H9 (cell line): ENCODE measurements around the gene KCNIP4. TPM values are rescaled to one million over a fixed set of nuclear protein-coding genes. Genes with fewer than 3 reads are reported as not detected.

Source experiments
- DNase-seq: peaks from one replicate; pipeline ENCODE4 v3.0.0-alpha.2; 2017
- H2AFZ ChIP-seq: one replicate; pipeline ENCODE4 v1.6.1; 2013; ENCODE audit warnings: mild to moderate bottlenecking, low read length, control low read depth, moderate library complexity
- H2AK5ac ChIP-seq: 2 replicates; pipeline ENCODE4 v1.6.1; 2013; ENCODE audit warnings: low read length, control low read depth, mixed read lengths; ENCODE audit not compliant: insufficient read length
- H2BK120ac ChIP-seq: one replicate; pipeline ENCODE4 v1.6.1; 2013; ENCODE audit warnings: low read depth, mild to moderate bottlenecking, low read length, control low read depth, inconsistent platforms; ENCODE audit not compliant: poor library complexity, severe bottlenecking
- H2BK12ac ChIP-seq: 2 replicates; pipeline ENCODE4 v1.6.1; 2013; ENCODE audit warnings: low read length, control low read depth, mixed read lengths, low read depth; ENCODE audit not compliant: insufficient read length
- H2BK15ac ChIP-seq: 2 replicates; pipeline ENCODE4 v1.6.1; 2013; ENCODE audit warnings: low read depth, low read length, control low read depth
- H2BK20ac ChIP-seq: one replicate; pipeline ENCODE4 v1.6.1; 2013; ENCODE audit warnings: low read depth, mild to moderate bottlenecking, low read length, control low read depth, inconsistent platforms; ENCODE audit not compliant: poor library complexity, severe bottlenecking
- H2BK5ac ChIP-seq: 2 replicates; pipeline ENCODE4 v1.6.1; 2013; ENCODE audit warnings: low read length, control low read depth, mixed read lengths; ENCODE audit not compliant: insufficient read length
- H3K14ac ChIP-seq: 2 replicates; pipeline ENCODE4 v1.6.1; 2013; ENCODE audit warnings: low read length, control low read depth; ENCODE audit not compliant: insufficient read depth
- H3K18ac ChIP-seq: 2 replicates; pipeline ENCODE4 v1.6.1; 2013; ENCODE audit warnings: low read depth, mild to moderate bottlenecking, mixed read lengths, low read length, control low read depth; ENCODE audit not compliant: insufficient read length
- H3K23ac ChIP-seq: 2 replicates; pipeline ENCODE4 v1.6.1; 2013; ENCODE audit warnings: low read length, control low read depth, mixed read lengths, low read depth; ENCODE audit not compliant: insufficient read length
- H3K23me2 ChIP-seq: 2 replicates; pipeline ENCODE4 v1.6.1; 2013; ENCODE audit warnings: low read depth, mild to moderate bottlenecking, mixed read lengths, low read length, control low read depth; ENCODE audit not compliant: insufficient read length, poor library complexity, severe bottlenecking
- H3K27ac ChIP-seq: 2 replicates; pipeline ENCODE4 v1.5.1; 2013; ENCODE audit warnings: low read length, control low read depth, mixed read lengths, low read depth; ENCODE audit not compliant: insufficient read length
- H3K27me3 ChIP-seq: 2 replicates; pipeline ENCODE4 v1.6.1; 2013; ENCODE audit warnings: low read length, control low read depth, inconsistent platforms; ENCODE audit not compliant: insufficient read depth
- H3K4ac ChIP-seq: 2 replicates; pipeline ENCODE4 v1.6.1; 2013; ENCODE audit warnings: low read depth, mild to moderate bottlenecking, control low read depth, inconsistent platforms, low read length, moderate library complexity
- H3K4me1 ChIP-seq: 2 replicates; pipeline ENCODE4 v1.6.1; 2013; ENCODE audit warnings: low read length, control low read depth, inconsistent platforms; ENCODE audit not compliant: insufficient read depth
- H3K4me2 ChIP-seq: 2 replicates; pipeline ENCODE4 v1.6.1; 2013; ENCODE audit warnings: low read length, control low read depth, mixed read lengths; ENCODE audit not compliant: insufficient read length, insufficient read depth
- H3K56ac ChIP-seq: 2 replicates; pipeline ENCODE4 v1.6.1; 2013; ENCODE audit warnings: low read depth, mild to moderate bottlenecking, mixed read lengths, low read length, control low read depth; ENCODE audit not compliant: insufficient read length
- H3K79me1 ChIP-seq: 2 replicates; pipeline ENCODE4 v1.6.1; 2013; ENCODE audit warnings: low read depth, mild to moderate bottlenecking, moderate library complexity, low read length, control low read depth, inconsistent platforms; ENCODE audit not compliant: insufficient read depth, poor library complexity, severe bottlenecking
- H3K79me2 ChIP-seq: 2 replicates; pipeline ENCODE4 v1.6.1; 2013; ENCODE audit warnings: low read length, control low read depth, inconsistent platforms; ENCODE audit not compliant: insufficient read depth
- H3K9ac ChIP-seq: 2 replicates; pipeline ENCODE4 v1.6.1; 2013; ENCODE audit warnings: low read length, control low read depth, mixed read lengths; ENCODE audit not compliant: insufficient read length; ENCODE audit errors: extremely low read depth
- H3K9me3 ChIP-seq: one replicate; pipeline ENCODE4 v1.6.1; 2013; ENCODE audit warnings: low read depth, low read length, inconsistent platforms; ENCODE audit not compliant: control insufficient read depth
- H3T11ph ChIP-seq: one replicate; pipeline ENCODE4 v1.6.1; 2013; ENCODE audit warnings: mild to moderate bottlenecking, low read length, control low read depth, inconsistent platforms
- H4K20me1 ChIP-seq: one replicate; pipeline ENCODE4 v1.6.1; 2013; ENCODE audit not compliant: control insufficient read depth, insufficient read length, insufficient read depth
- H4K5ac ChIP-seq: 2 replicates; pipeline ENCODE4 v1.6.1; 2013; ENCODE audit warnings: low read depth, mild to moderate bottlenecking, mixed read lengths, low read length, control low read depth; ENCODE audit not compliant: insufficient read length
- H4K8ac ChIP-seq: replicated peaks from 2 replicates; pipeline ENCODE4 v1.6.1; 2013; ENCODE audit warnings: low read length, control low read depth, mixed read lengths, low read depth; ENCODE audit not compliant: insufficient read length
- H4K91ac ChIP-seq: 2 replicates; pipeline ENCODE4 v1.6.1; 2013; ENCODE audit warnings: low read depth, mild to moderate bottlenecking, moderate library complexity, mixed read lengths, low read length, control low read depth; ENCODE audit not compliant: insufficient read length
- H3K27ac Mint-ChIP-seq, 3 experiments: 2 replicates in 2 of 3; 3 replicates in 1 of 3; pipeline ENCODE4 v1.8.0; 2020 to 2021; ENCODE audit warnings: mixed read lengths in 3 of 3, mild to moderate bottlenecking in 1 of 3, moderate library complexity in 1 of 3
- H3K27me3 Mint-ChIP-seq: 2 replicates; pipeline ENCODE4 v1.8.0; 2021; ENCODE audit warnings: low read depth, mild to moderate bottlenecking, moderate library complexity, mixed read lengths
- H3K36me3 Mint-ChIP-seq, 3 experiments: 2 replicates in 2 of 3; 3 replicates in 1 of 3; pipeline ENCODE4 v1.8.0; 2020 to 2021; ENCODE audit warnings: low read depth in 3 of 3, mixed read lengths in 3 of 3; ENCODE audit not compliant: insufficient read depth in 1 of 3
- H3K4me1 Mint-ChIP-seq, 2 experiments: 2 replicates each; pipeline ENCODE4 v1.8.0; 2020; ENCODE audit warnings: mixed read lengths in 2 of 2
- H3K4me3 Mint-ChIP-seq, 2 experiments: 2 replicates in 1 of 2; 3 replicates in 1 of 2; pipeline ENCODE4 v1.8.0; 2020 to 2021; ENCODE audit warnings: mild to moderate bottlenecking in 2 of 2, mixed read lengths in 2 of 2, moderate library complexity in 1 of 2
- H3K9me3 Mint-ChIP-seq, 2 experiments: 2 replicates in 1 of 2; 3 replicates in 1 of 2; pipeline ENCODE4 v1.8.0; 2020; ENCODE audit warnings: mild to moderate bottlenecking in 2 of 2, mixed read lengths in 2 of 2, moderate library complexity in 1 of 2
- WGBS: extraction: QIAGEN DNeasy Blood & Tissue Kit; methylation state at CpG from one replicate; pipeline ENCODE4 v1.1.7; 2013; ENCODE audit warnings: missing lambda C conversion rate, low lambda C conversion rate, mixed read lengths; ENCODE audit not compliant: insufficient read length; ENCODE audit errors: extremely low coverage; 5-methylcytosine and 5-hydroxymethylcytosine counted together
- total RNA-seq: library from RNA; stranded (reverse); gene quantifications from 2 replicates; pipeline ENCODE4 v1.2.1, GENCODE V29; 2021
- TF ChIP-seq, protein P1 (sequence below): fragments of 200-600 bp; sonication (generic); conservative IDR thresholded peaks from 3 replicates; pipeline ENCODE4 v1.8.0; 2021; ENCODE audit warnings: antibody characterized with exemption, mild to moderate bottlenecking

KCNIP4 gene
- total RNA-seq, 1 experiment from 2014 or later = not detected

DNA sequence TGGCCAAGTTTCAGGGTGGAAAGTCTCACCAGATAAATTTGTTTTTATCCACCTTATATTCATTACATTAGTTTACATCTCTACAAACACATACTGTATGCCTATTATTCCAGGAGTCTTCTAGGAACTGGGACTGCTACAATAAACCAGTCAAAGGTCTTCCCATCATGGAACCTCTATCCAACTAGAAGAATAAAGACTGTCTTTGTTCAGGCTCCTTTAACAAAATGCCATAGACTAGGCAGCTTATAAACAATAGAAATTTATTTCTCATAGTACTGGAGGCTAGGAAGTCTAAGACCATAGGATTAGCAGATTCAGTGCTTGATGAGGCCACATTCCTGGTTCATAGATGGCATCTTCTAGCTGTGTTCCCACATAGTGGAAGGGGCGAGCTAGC, 1186.7 kb downstream of the KCNIP4 start:
- no peak overlapping the region for H3K18ac ChIP-seq

More for the DNA sequence above, 1186.7 kb downstream of the KCNIP4 start:
- no peak for DNase-seq
- H3K4me3 Mint-ChIP-seq = no peak overlapping the region
- no peaks in the 10 kb centered on the region for H3K27me3 Mint-ChIP-seq
- Histone ChIP-seq H2BK12ac (no peak overlapping the region), H2BK20ac (no peak overlapping the region), H3K4me2 (no peak overlapping the region), H3K14ac (no peak overlapping the region), H3K23ac (no peak overlapping the region), H3T11ph (no peak overlapping the region), H2AFZ (no peak overlapping the region), H3K4ac (no peak overlapping the region), H3K27me3 (no peaks in the 10 kb centered on the region), H4K8ac (no peak overlapping the region), H2BK5ac (no peak overlapping the region), H3K79me1 (no peaks in the 10 kb centered on the region), H3K4me1 (no peaks in the 10 kb centered on the region), H4K91ac (no peak overlapping the region), H4K5ac (no peak overlapping the region), H2BK120ac (no peak overlapping the region), H3K9ac (no peak overlapping the region), H2BK15ac (no peak overlapping the region), H3K27ac (no peak overlapping the region), H2AK5ac (no peak overlapping the region), H3K9me3 (no peaks in the 10 kb centered on the region), H4K20me1 (no peaks in the 10 kb centered on the region), H3K56ac (no peak overlapping the region), H3K79me2 (no peaks in the 10 kb centered on the region), H3K23me2 (no peaks in the 10 kb centered on the region)
- H3K4me1 Mint-ChIP-seq = no peaks in the 10 kb centered on the region
- H3K27ac Mint-ChIP-seq = no peak overlapping the region
- no peaks in the 10 kb centered on the region for H3K9me3 Mint-ChIP-seq
- WGBS = no CpG with 5 or more reads among the region's 1 CpG
- no peaks in the 10 kb centered on the region for H3K36me3 Mint-ChIP-seq
- TF ChIP-seq, protein P1, sequence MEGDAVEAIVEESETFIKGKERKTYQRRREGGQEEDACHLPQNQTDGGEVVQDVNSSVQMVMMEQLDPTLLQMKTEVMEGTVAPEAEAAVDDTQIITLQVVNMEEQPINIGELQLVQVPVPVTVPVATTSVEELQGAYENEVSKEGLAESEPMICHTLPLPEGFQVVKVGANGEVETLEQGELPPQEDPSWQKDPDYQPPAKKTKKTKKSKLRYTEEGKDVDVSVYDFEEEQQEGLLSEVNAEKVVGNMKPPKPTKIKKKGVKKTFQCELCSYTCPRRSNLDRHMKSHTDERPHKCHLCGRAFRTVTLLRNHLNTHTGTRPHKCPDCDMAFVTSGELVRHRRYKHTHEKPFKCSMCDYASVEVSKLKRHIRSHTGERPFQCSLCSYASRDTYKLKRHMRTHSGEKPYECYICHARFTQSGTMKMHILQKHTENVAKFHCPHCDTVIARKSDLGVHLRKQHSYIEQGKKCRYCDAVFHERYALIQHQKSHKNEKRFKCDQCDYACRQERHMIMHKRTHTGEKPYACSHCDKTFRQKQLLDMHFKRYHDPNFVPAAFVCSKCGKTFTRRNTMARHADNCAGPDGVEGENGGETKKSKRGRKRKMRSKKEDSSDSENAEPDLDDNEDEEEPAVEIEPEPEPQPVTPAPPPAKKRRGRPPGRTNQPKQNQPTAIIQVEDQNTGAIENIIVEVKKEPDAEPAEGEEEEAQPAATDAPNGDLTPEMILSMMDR = no peak
